Trophoblast cell (in vitro differentiated cells and primary cell): ENCODE measurements around the gene GSK3B.

ENCODE experiments used
- DNase-seq, 2 donors: peaks; one replicate each; pipeline ENCODE4 v3.0.0-alpha.2; 2016
- H2AFZ ChIP-seq: 2 replicates; pipeline ENCODE4 v1.6.1; 2013; ENCODE audit warnings: low read length, moderate library complexity, mild to moderate bottlenecking; ENCODE audit not compliant: insufficient read depth, poor library complexity
- H2AK5ac ChIP-seq: 2 replicates; pipeline ENCODE4 v1.6.1; 2013; ENCODE audit warnings: mild to moderate bottlenecking, low read length
- H2BK120ac ChIP-seq: 2 replicates; pipeline ENCODE4 v1.6.1; 2013; ENCODE audit warnings: low read length, mild to moderate bottlenecking, moderate library complexity; ENCODE audit not compliant: insufficient read depth, poor library complexity
- H2BK12ac ChIP-seq: 2 replicates; pipeline ENCODE4 v1.6.1; 2013; ENCODE audit warnings: mild to moderate bottlenecking, low read length, moderate library complexity
- H2BK5ac ChIP-seq: 2 replicates; pipeline ENCODE4 v1.6.1; 2013; ENCODE audit warnings: low read length, low read depth, moderate library complexity, mild to moderate bottlenecking; ENCODE audit not compliant: poor library complexity
- H3K14ac ChIP-seq: 2 replicates; pipeline ENCODE4 v1.6.1; 2013; ENCODE audit warnings: mild to moderate bottlenecking, low read length
- H3K18ac ChIP-seq: 2 replicates; pipeline ENCODE4 v1.6.1; 2013; ENCODE audit warnings: mild to moderate bottlenecking, low read length
- H3K23ac ChIP-seq: 2 replicates; pipeline ENCODE4 v1.6.1; 2013; ENCODE audit warnings: low read length
- H3K27ac ChIP-seq: 2 replicates; pipeline ENCODE4 v1.5.1; 2013; ENCODE audit warnings: low read depth, mild to moderate bottlenecking, inconsistent platforms, low read length, moderate library complexity
- H3K27me3 ChIP-seq: 2 replicates; pipeline ENCODE4 v1.6.1; 2013; ENCODE audit warnings: inconsistent platforms, mild to moderate bottlenecking, low read length, moderate library complexity; ENCODE audit not compliant: insufficient read depth
- H3K36me3 ChIP-seq, 2 experiments: 1 replicate in 1 of 2; 2 replicates in 1 of 2; pipeline ENCODE4 v1.6.1; 2013; ENCODE audit warnings: low read length in 2 of 2, mild to moderate bottlenecking in 2 of 2, moderate library complexity in 1 of 2; ENCODE audit not compliant: insufficient read depth in 2 of 2, control insufficient read depth in 1 of 2
- H3K4ac ChIP-seq: 2 replicates; pipeline ENCODE4 v1.6.1; 2013; ENCODE audit warnings: low read depth, mild to moderate bottlenecking, low read length, moderate library complexity
- H3K4me1 ChIP-seq, 2 experiments: 1 replicate in 1 of 2; 2 replicates in 1 of 2; pipeline ENCODE4 v1.6.1; 2013; ENCODE audit warnings: low read length in 2 of 2, mild to moderate bottlenecking in 2 of 2, moderate library complexity in 1 of 2; ENCODE audit not compliant: insufficient read depth in 2 of 2, control insufficient read depth in 1 of 2
- H3K4me2 ChIP-seq: 2 replicates; pipeline ENCODE4 v1.6.1; 2013; ENCODE audit warnings: inconsistent platforms, mild to moderate bottlenecking, low read length, moderate library complexity
- H3K4me3 ChIP-seq: 2 replicates; pipeline ENCODE4 v1.5.1; 2013; ENCODE audit warnings: mild to moderate bottlenecking, low read depth, low read length, inconsistent platforms
- H3K79me1 ChIP-seq: one replicate; pipeline ENCODE4 v1.6.1; 2013; ENCODE audit warnings: low read length
- H3K79me2 ChIP-seq: 2 replicates; pipeline ENCODE4 v1.6.1; 2013; ENCODE audit warnings: low read length, mild to moderate bottlenecking; ENCODE audit not compliant: control insufficient read depth, insufficient read depth, poor library complexity
- H3K9ac ChIP-seq: 2 replicates; pipeline ENCODE4 v1.6.1; 2013; ENCODE audit warnings: mild to moderate bottlenecking, low read length
- H3K9me3 ChIP-seq: 2 replicates; pipeline ENCODE4 v1.6.1; 2013; ENCODE audit warnings: low read depth, mild to moderate bottlenecking, control low read depth, inconsistent platforms, low read length; ENCODE audit not compliant: insufficient read depth
- H4K12ac ChIP-seq: 2 replicates; pipeline ENCODE4 v1.6.1; 2013; ENCODE audit warnings: low read depth, mild to moderate bottlenecking, low read length, moderate library complexity
- H4K8ac ChIP-seq: 2 replicates; pipeline ENCODE4 v1.6.1; 2013; ENCODE audit warnings: low read depth, mild to moderate bottlenecking, low read length, moderate library complexity
- H4K91ac ChIP-seq: one replicate; pipeline ENCODE4 v1.6.1; 2013; ENCODE audit warnings: low read depth, mild to moderate bottlenecking, low read length, moderate library complexity
- whole genome bisulfite sequencing: extraction: QIAGEN DNeasy Blood & Tissue Kit; methylation state at CpG from one replicate; pipeline ENCODE4 v1.1.7; 2013; ENCODE audit warnings: missing lambda C conversion rate; ENCODE audit not compliant: insufficient read length, insufficient coverage; ENCODE audit errors: extremely low coverage; 5-methylcytosine and 5-hydroxymethylcytosine counted together

Gene GSK3B

DNA sequence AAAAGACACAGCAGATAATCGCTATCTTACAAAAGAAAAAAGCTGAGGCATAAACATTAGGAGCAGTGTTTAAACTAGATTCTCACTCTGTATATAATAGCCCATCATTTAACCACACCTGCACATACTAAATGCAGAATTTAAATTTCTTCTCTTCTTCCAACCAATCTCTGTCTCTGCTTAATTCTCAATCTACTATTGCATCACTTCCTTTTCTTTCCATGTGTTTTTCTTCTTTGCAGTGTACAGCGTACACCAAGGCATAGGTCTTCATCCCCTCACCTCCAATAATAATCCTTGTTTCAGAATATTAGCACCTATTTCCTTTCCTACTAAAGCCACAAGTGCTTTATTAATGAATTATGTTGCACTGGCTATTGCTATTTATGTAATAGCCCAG, 221.5 kb downstream of the GSK3B start:
- Histone ChIP-seq H2AFZ (no peak overlapping the region), H3K14ac (no peak overlapping the region), H2BK12ac (no peak overlapping the region), H4K8ac (no peak overlapping the region), H3K27ac (no peak overlapping the region), H3K18ac (no peak overlapping the region), H3K79me1 (no peaks in the 10 kb centered on the region), H3K4me1 (peaks cover 0 to 2% of the 10 kb centered on the region in 2 experiments), H4K12ac (no peak overlapping the region), H3K79me2 (no peaks in the 10 kb centered on the region), H4K91ac (no peak overlapping the region), H3K4me2 (no peak overlapping the region), H3K4ac (no peak overlapping the region), H2BK120ac (no peak overlapping the region), H2BK5ac (no peak overlapping the region), H3K23ac (no peak overlapping the region), H3K4me3 (no peak overlapping the region), H3K9me3 (no peaks in the 10 kb centered on the region), H3K36me3 (no peaks in the 10 kb centered on the region), H3K27me3 (no peaks in the 10 kb centered on the region), H3K9ac (no peak overlapping the region), H2AK5ac (no peak overlapping the region)
- no CpG with 5 or more reads among the region's 2 CpGs for WGBS
- no peak for DNase-seq

GRCh38 chr3:119871571-119871970, 222.7 kb downstream of the GSK3B start:
- no peak overlapping the region for H3K4me2 ChIP-seq
- H4K8ac ChIP-seq: no peak overlapping the region
- H3K27me3 ChIP-seq: no peaks in the 10 kb centered on the region
- H4K12ac ChIP-seq: no peak overlapping the region
- no peak overlapping the region for H3K4ac ChIP-seq
- DNase-seq: peak; percentile 10 to 66
- no peak overlapping the region for H3K9ac ChIP-seq
- H3K18ac ChIP-seq: no peak overlapping the region
- H3K79me1 ChIP-seq: no peaks in the 10 kb centered on the region
- no peak overlapping the region for H3K23ac ChIP-seq
- no peak overlapping the region for H4K91ac ChIP-seq
- no peaks in the 10 kb centered on the region for H3K36me3 ChIP-seq
- no peak overlapping the region for H3K27ac ChIP-seq
- no peak overlapping the region for H3K14ac ChIP-seq
- H2BK120ac ChIP-seq: no peak overlapping the region
- H2BK5ac ChIP-seq: no peak overlapping the region
- no peaks in the 10 kb centered on the region for H3K79me2 ChIP-seq
- no peak overlapping the region for H2BK12ac ChIP-seq
- no peak overlapping the region for H2AFZ ChIP-seq
- no CpG with 5 or more reads among the region's 1 CpG for WGBS
- H2AK5ac ChIP-seq: no peak overlapping the region
- peaks cover 0 to 2% of the 10 kb centered on the region in 2 experiments for H3K4me1 ChIP-seq
- no peak overlapping the region for H3K4me3 ChIP-seq
- no peaks in the 10 kb centered on the region for H3K9me3 ChIP-seq

- H4K91ac ChIP-seq: no peak overlapping the region
Observed at GRCh38 chr3:119870512-119870911, 223.7 kb downstream of the GSK3B start.

DNA sequence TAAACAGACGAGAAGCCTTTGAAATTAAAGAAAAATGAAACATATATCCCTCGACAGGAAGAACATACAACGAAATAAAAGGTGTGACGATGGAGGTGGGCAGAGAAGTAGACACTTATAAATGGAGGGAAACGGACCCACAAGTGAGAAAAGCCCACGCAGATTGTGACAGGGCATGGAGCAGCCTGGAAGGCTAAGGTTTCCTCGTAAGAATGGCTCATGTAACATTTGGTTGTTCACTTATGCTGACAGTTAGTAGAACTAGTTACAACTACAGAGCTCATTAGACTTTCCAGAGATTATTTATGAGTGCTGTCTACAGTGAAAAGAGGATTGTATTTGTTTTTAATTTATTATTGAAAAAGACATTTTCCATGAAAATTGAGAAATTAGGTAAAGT, 229.8 kb downstream of the GSK3B start:
- DNase-seq: no peak
- Histone ChIP-seq H3K4me2 (no peak overlapping the region), H3K27me3 (no peaks in the 10 kb centered on the region), H3K27ac (no peak overlapping the region), H3K4me1 (no peaks in the 10 kb centered on the region), H3K4ac (no peak overlapping the region), H2AFZ (no peak overlapping the region), H2BK5ac (no peak overlapping the region), H3K4me3 (no peak overlapping the region), H2BK12ac (no peak overlapping the region), H4K91ac (no peak overlapping the region), H3K9me3 (no peaks in the 10 kb centered on the region), H4K8ac (no peak overlapping the region), H4K12ac (no peak overlapping the region), H2AK5ac (no peak overlapping the region), H3K79me1 (no peaks in the 10 kb centered on the region), H3K36me3 (peaks cover 0 to 8% of the 10 kb centered on the region in 2 experiments), H3K18ac (no peak overlapping the region), H2BK120ac (no peak overlapping the region), H3K79me2 (no peaks in the 10 kb centered on the region), H3K23ac (no peak overlapping the region), H3K14ac (no peak overlapping the region), H3K9ac (no peak overlapping the region)
- no CpG with 5 or more reads among the region's 7 CpGs for WGBS

More at GRCh38 chr3:119870512-119870911, 223.7 kb downstream of the GSK3B start:
- H3K4ac ChIP-seq: no peak overlapping the region
- no peaks in the 10 kb centered on the region for H3K36me3 ChIP-seq
- H3K4me3 ChIP-seq: no peak overlapping the region
- H2BK5ac ChIP-seq: no peak overlapping the region
- no peak overlapping the region for H2BK12ac ChIP-seq
- no peak overlapping the region for H3K23ac ChIP-seq
- H3K79me1 ChIP-seq: no peaks in the 10 kb centered on the region
- H2BK120ac ChIP-seq: no peak overlapping the region
- no peak overlapping the region for H3K4me2 ChIP-seq
- no peaks in the 10 kb centered on the region for H3K27me3 ChIP-seq
- H4K12ac ChIP-seq: no peak overlapping the region
- no peaks in the 10 kb centered on the region for H3K79me2 ChIP-seq
- H3K27ac ChIP-seq: no peak overlapping the region
- no peak overlapping the region for H3K9ac ChIP-seq
- H2AFZ ChIP-seq: no peak overlapping the region
- H3K18ac ChIP-seq: no peak overlapping the region
- no peaks in the 10 kb centered on the region for H3K9me3 ChIP-seq
- H4K8ac ChIP-seq: no peak overlapping the region
- no peak for DNase-seq
- peaks cover 0 to 2% of the 10 kb centered on the region in 2 experiments for H3K4me1 ChIP-seq
- H2AK5ac ChIP-seq: no peak overlapping the region
- H3K14ac ChIP-seq: no peak overlapping the region
